GM21723 (cell line): Measurements from ENCODE around the gene GPAM.

Experiments
- ATAC-seq: cut with Tn5 transposase; IDR thresholded peaks from one replicate; pipeline ENCODE4 v1.9.1; 2021; ENCODE audit warnings: mild to moderate bottlenecking, moderate library complexity; ENCODE audit not compliant: unreplicated experiment

The GPAM gene

GRCh38 chr10:112185959-112186358 lies 2.4 kb upstream of the GPAM start:
- ATAC-seq: no peak

GRCh38 chr10:112184379-112184778 lies 814 bp upstream of the GPAM start:
- ATAC-seq: no peak

GRCh38 chr10:112184052-112184371 lies 447 bp upstream of the GPAM start:
- ATAC-seq: no peak

- ATAC-seq: no peak
Observed at GRCh38 chr10:112182784-112183328, 709 bp downstream of the GPAM start.

GRCh38 chr10:112177247-112177646 lies 6.3 kb downstream of the GPAM start:
- no peak for ATAC-seq

- ATAC-seq: no peak
Observed at GRCh38 chr10:112176543-112176942, 7.0 kb downstream of the GPAM start.

GRCh38 chr10:112175409-112175808 lies 8.2 kb downstream of the GPAM start:
- no peak for ATAC-seq

- ATAC-seq: no peak
Observed at GRCh38 chr10:112173206-112173605, 10.4 kb downstream of the GPAM start.

GRCh38 chr10:112168733-112169132 lies 14.8 kb downstream of the GPAM start:
- ATAC-seq: no peak

GRCh38 chr10:112166800-112167199 lies 16.8 kb downstream of the GPAM start:
- ATAC-seq: no peak

GRCh38 chr10:112161757-112162518 lies 21.6 kb downstream of the GPAM start:
- ATAC-seq: no peak

GRCh38 chr10:112160834-112161233 lies 22.7 kb downstream of the GPAM start:
- no peak for ATAC-seq

- ATAC-seq: no peak
Observed at GRCh38 chr10:112159469-112159868, 24.1 kb downstream of the GPAM start.

GRCh38 chr10:112151524-112152039 lies 32.0 kb downstream of the GPAM start:
- ATAC-seq: no peak

GRCh38 chr10:112148331-112148730 lies 35.2 kb downstream of the GPAM start:
- ATAC-seq: no peak

- no peak for ATAC-seq
Observed at GRCh38 chr10:112146799-112147198, 36.8 kb downstream of the GPAM start.

- no peak for ATAC-seq
Observed at GRCh38 chr10:112145263-112145662, 38.3 kb downstream of the GPAM start.

GRCh38 chr10:112143420-112143819 lies 40.1 kb downstream of the GPAM start:
- ATAC-seq: no peak

GRCh38 chr10:112141292-112141691 lies 42.3 kb downstream of the GPAM start:
- ATAC-seq: no peak

GRCh38 chr10:112140110-112140970 lies 43.2 kb downstream of the GPAM start:
- peak; percentile 98 for ATAC-seq

- no peak for ATAC-seq
Observed at GRCh38 chr10:112139176-112139575, 44.4 kb downstream of the GPAM start.
